ENCODE measurements around the gene PNKD. TPM values are rescaled to one million over a fixed set of nuclear protein-coding genes. Genes with fewer than 3 reads are reported as not detected.

PNKD gene
- total and polyA plus RNA-seq, 2 donors from 2014 or later: 90.6 to 244 TPM

- Histone ChIP-seq H3K9me3 (ENCODE audit: control insufficient read depth in 2 of 3, insufficient read depth in 1 of 3, low read length in 3 of 3) (no peaks in the 10 kb centered on the region), H3K4me1 (ENCODE audit: control insufficient read depth in 2 of 3, insufficient read depth in 2 of 3, low read depth in 1 of 3, low read length in 3 of 3) (peaks cover 0 to 15% (median 12%) of the 10 kb centered on the region in 3 donors), H3K36me3 (ENCODE audit: control insufficient read depth in 2 of 3, insufficient read depth in 3 of 3, low read length in 3 of 3) (no peaks in the 10 kb centered on the region), H3K27me3 (ENCODE audit: control insufficient read depth, insufficient read depth, low read length) (no peaks in the 10 kb centered on the region), H3K4me3 (ENCODE audit: low read length in 3 of 3) (no peak overlapping the region), H3K27ac (ENCODE audit: low read depth in 2 of 2, low read length in 2 of 2) (no peak overlapping the region), H3K9ac (ENCODE audit: low read length in 3 of 3) (no peak overlapping the region)
- FAIRE-seq (no peak), DNase-seq (no peak)
- no peak for TF ChIP-seq CTCF (IDR thresholded peaks at IDR 0.05; ENCODE audit: borderline replicate concordance, extremely low read depth, insufficient read depth)
- intact Hi-C loops (cut with DNase I): no loop called here
Observed at GRCh38 chr2:218319813-218320365, 49.6 kb downstream of the PNKD start.

GRCh38 chr2:218320704-218321336, 50.5 kb downstream of the PNKD start:
- Histone ChIP-seq H3K9ac (ENCODE audit: low read length in 3 of 3) (no peak overlapping the region), H3K9me3 (ENCODE audit: control insufficient read depth in 2 of 3, insufficient read depth in 1 of 3, low read length in 3 of 3) (no peaks in the 10 kb centered on the region), H3K27ac (ENCODE audit: low read depth in 2 of 2, low read length in 2 of 2) (no peak overlapping the region), H3K27me3 (ENCODE audit: control insufficient read depth, insufficient read depth, low read length) (no peaks in the 10 kb centered on the region), H3K4me3 (ENCODE audit: low read length in 3 of 3) (no peak overlapping the region), H3K36me3 (ENCODE audit: control insufficient read depth in 2 of 3, insufficient read depth in 3 of 3, low read length in 3 of 3) (no peaks in the 10 kb centered on the region), H3K4me1 (ENCODE audit: control insufficient read depth in 2 of 3, insufficient read depth in 2 of 3, low read depth in 1 of 3, low read length in 3 of 3) (peaks cover 0 to 16% (median 15%) of the 10 kb centered on the region in 3 donors)
- no peak for TF ChIP-seq CTCF (IDR thresholded peaks at IDR 0.05; ENCODE audit: borderline replicate concordance, extremely low read depth, insufficient read depth)
- DNase-seq (no peak), FAIRE-seq (no peak)
- intact Hi-C loops (cut with DNase I): no loop called here

GRCh38 chr2:218322768-218323525, 52.6 kb downstream of the PNKD start:
- Histone ChIP-seq H3K27me3 (ENCODE audit: control insufficient read depth, insufficient read depth, low read length) (no peaks in the 10 kb centered on the region), H3K36me3 (ENCODE audit: control insufficient read depth in 2 of 3, insufficient read depth in 3 of 3, low read length in 3 of 3) (no peaks in the 10 kb centered on the region), H3K4me1 (ENCODE audit: control insufficient read depth in 2 of 3, insufficient read depth in 2 of 3, low read depth in 1 of 3, low read length in 3 of 3) (peaks cover 0 to 22% (median 13%) of the 10 kb centered on the region in 3 donors), H3K27ac (ENCODE audit: low read depth in 2 of 2, low read length in 2 of 2) (peak overlapping the region; percentile 75 to 91), H3K9me3 (ENCODE audit: control insufficient read depth in 2 of 3, insufficient read depth in 1 of 3, low read length in 3 of 3) (no peaks in the 10 kb centered on the region), H3K9ac (ENCODE audit: low read length in 3 of 3) (peak overlapping the region in 2 of 3 donors; percentile 3 to 19), H3K4me3 (ENCODE audit: low read length in 3 of 3) (peak overlapping the region; percentile 59 to 90 (median 87))
- FAIRE-seq: no peak
- peak; percentile 94 to 98 (median 98) for DNase-seq
- intact Hi-C loops (cut with DNase I): no loop called here
- TF ChIP-seq CTCF (IDR thresholded peaks at IDR 0.05; ENCODE audit: borderline replicate concordance, extremely low read depth, insufficient read depth): no peak

All from kidney (tissue), 14 donors.